GM19468 (cell line): ENCODE results near the gene E2F7.
"Not testable (repeated sequence)": the region's sequence is repeated elsewhere in the genome, so short reads cannot be mapped to it uniquely, and the experiment has no call there.

Experiments
- ATAC-seq: cut with Tn5 transposase; IDR thresholded peaks from one replicate; pipeline ENCODE4 v1.9.1; 2021; ENCODE audit warnings: mild to moderate bottlenecking, moderate library complexity, moderate number of reproducible peaks; ENCODE audit not compliant: unreplicated experiment; ENCODE audit errors: extremely low read depth

E2F7 gene

GRCh38 chr12:77065361-77066204 lies at the start of gene E2F7:
Gene E2F7 (minus strand): TSS chr12:77065569. CDS start chr12:77064635, 934 bp downstream.
- ATAC-seq: peak; percentile 69

GRCh38 chr12:77113971-77114370 lies 48.6 kb upstream of the E2F7 start:
- ATAC-seq: no peak

GRCh38 chr12:77108707-77109106 lies 43.3 kb upstream of the E2F7 start:
- ATAC-seq: no peak

GRCh38 chr12:77107121-77107520 lies 41.8 kb upstream of the E2F7 start:
- ATAC-seq: no peak

- ATAC-seq: no peak
Measured at GRCh38 chr12:77104792-77105191, 39.4 kb upstream of the E2F7 start.

GRCh38 chr12:77104286-77104685 lies 38.9 kb upstream of the E2F7 start:
- no peak for ATAC-seq

GRCh38 chr12:77102691-77103090 lies 37.3 kb upstream of the E2F7 start:
- ATAC-seq: no peak

- ATAC-seq: no peak
Measured at GRCh38 chr12:77102123-77102522, 36.8 kb upstream of the E2F7 start.

GRCh38 chr12:77099799-77100198 lies 34.4 kb upstream of the E2F7 start:
- ATAC-seq: no peak

GRCh38 chr12:77097846-77098245 lies 32.5 kb upstream of the E2F7 start:
- ATAC-seq: no peak

GRCh38 chr12:77092227-77092626 lies 26.9 kb upstream of the E2F7 start:
- ATAC-seq: not testable (repeated sequence)

GRCh38 chr12:77089686-77090220 lies 24.4 kb upstream of the E2F7 start:
- ATAC-seq: no peak

GRCh38 chr12:77087427-77087826 lies 22.1 kb upstream of the E2F7 start:
- ATAC-seq: no peak

- ATAC-seq: no peak
Measured at GRCh38 chr12:77082021-77082420, 16.7 kb upstream of the E2F7 start.

- ATAC-seq: no peak
Measured at GRCh38 chr12:77079631-77080030, 14.3 kb upstream of the E2F7 start.

GRCh38 chr12:77078231-77078630 lies 12.9 kb upstream of the E2F7 start:
- no peak for ATAC-seq

- ATAC-seq: no peak
Measured at GRCh38 chr12:77076886-77077285, 11.5 kb upstream of the E2F7 start.

GRCh38 chr12:77073894-77074293 lies 8.5 kb upstream of the E2F7 start:
- not testable (repeated sequence) for ATAC-seq

- ATAC-seq: no peak
Measured at GRCh38 chr12:77072833-77073495, 7.6 kb upstream of the E2F7 start.

GRCh38 chr12:77070800-77071449 lies 5.6 kb upstream of the E2F7 start:
- no peak for ATAC-seq

GRCh38 chr12:77070382-77070781 lies 5.0 kb upstream of the E2F7 start:
- peak; percentile 75 for ATAC-seq
